CD4-positive, alpha-beta T cell treated with Interleukin-17A for 1 hour (primary cell): ENCODE measurements around the gene C16orf95.

Experiments used
- DNase-seq: peaks from one replicate; pipeline ENCODE4 v3.0.0-alpha.2; 2020

Gene C16orf95

DNA sequence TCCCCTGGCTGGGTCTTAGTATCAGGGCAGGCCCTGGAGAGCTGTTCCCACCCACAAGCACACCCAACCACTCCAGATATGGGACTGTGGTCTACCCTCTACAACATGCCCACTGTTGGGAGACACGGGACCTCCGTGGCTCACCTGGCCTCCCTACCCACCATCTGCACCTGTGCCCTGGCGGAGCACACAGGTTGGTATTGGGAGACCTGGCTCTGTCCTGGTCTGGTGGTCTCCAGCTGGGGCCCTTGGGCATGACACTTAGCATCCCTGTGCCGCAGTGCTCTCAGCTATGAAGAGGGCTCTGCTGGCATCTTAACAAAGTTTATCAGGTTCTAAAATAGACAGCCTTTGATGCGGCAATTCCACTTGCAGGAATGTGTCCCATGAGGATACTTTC, 5.8 kb downstream of the C16orf95 start:
- DNase-seq, result no peak

DNA sequence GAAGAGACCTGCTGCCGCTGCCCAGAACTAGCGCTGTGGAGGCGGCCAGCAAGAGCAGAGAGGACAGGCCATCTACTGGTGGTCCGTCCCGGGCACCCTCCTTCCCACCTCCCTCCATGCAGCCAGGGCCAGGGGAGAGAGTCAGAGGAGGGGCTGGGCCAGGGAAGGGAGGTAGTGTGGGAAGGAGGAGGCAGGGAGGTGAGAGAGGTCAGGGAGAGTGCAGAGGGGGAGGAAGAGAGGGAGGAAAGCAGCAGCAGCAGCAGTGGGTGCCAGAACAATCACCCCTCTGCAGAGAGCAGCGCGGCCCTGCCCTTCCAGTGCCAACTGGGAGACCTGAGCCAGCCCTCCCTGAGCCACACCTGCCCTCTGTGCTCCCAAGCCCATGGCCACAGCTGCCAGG, 6.6 kb downstream of the C16orf95 start:
- DNase-seq, result no peak

DNA sequence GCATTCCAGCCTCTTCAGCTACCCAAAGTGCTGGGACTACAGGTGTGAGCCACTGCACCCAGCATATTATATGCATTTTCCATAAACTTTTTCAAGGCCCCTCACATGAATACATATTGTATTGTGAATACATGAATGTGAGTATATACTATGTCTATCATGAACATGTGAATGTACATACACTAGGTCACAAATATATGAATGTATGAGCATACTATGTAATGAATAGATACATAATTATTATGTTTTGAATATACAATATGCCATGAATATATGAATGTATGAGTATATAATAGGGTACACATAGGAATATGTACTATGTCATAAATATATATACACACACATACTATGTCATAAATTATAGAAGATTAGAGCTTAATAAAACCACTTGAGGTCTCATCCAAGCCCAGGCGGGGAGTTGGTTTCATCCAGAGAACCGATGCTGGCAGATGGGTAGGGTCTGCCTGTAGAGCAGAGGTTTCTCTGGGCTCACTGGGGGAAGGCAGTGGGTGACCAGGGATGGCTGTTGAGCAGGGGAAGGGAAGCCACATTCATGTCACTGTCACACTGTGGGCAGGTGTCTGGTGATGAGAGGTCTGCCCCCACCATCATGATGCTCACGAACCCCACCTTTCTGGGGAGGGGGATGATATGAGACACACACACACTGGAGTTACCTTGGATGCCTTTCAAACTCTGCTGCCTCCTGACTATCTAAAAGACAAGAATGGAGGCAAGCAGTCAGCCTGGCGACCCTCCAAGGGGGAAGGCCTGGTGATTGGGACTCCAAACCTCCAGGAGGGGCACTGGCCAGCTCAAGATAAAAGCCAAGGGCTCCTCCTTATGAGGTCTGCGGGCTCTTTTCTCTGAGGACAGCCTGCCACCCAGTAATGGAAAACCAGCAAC, 7.3 kb downstream of the C16orf95 start:
- no peak for DNase-seq

DNA sequence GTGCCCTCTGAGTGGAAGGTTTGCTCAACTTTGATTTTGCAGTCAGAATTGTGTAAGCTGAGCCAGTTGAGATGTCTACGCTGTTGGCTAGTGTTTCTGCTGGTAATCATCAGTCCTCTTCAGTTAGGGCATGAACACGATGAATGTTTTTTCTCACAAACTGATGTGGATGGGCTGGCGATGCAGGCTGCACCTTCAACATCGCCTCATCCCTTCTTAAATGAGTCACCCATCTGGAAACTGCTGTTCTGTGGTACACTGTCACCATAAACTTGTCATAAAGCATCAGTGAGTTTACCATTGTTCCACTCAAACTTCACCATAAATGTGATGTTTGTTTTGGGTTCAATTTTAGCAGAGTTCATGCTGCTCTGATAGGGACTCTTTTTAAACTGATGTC, 8.4 kb downstream of the C16orf95 start:
- no peak for DNase-seq

DNA sequence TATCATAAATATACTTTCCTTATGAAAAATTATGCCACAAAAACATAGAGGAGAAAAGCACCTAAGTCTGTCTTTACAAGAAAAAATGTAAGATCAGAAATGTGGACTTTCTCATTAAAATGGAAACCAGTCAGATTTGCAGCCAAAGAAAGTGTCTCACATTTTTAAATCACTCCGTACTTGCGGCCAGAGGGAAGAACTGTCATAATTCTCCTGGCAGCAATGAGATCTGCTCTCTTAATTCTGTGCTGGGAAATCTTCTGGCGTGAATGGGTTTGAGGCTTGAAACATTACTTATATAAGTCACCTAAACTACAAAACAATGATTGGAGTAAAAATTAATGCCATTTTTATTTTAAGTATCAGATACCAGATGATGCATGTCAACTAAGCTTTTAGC, 10.7 kb downstream of the C16orf95 start:
- no peak for DNase-seq

DNA sequence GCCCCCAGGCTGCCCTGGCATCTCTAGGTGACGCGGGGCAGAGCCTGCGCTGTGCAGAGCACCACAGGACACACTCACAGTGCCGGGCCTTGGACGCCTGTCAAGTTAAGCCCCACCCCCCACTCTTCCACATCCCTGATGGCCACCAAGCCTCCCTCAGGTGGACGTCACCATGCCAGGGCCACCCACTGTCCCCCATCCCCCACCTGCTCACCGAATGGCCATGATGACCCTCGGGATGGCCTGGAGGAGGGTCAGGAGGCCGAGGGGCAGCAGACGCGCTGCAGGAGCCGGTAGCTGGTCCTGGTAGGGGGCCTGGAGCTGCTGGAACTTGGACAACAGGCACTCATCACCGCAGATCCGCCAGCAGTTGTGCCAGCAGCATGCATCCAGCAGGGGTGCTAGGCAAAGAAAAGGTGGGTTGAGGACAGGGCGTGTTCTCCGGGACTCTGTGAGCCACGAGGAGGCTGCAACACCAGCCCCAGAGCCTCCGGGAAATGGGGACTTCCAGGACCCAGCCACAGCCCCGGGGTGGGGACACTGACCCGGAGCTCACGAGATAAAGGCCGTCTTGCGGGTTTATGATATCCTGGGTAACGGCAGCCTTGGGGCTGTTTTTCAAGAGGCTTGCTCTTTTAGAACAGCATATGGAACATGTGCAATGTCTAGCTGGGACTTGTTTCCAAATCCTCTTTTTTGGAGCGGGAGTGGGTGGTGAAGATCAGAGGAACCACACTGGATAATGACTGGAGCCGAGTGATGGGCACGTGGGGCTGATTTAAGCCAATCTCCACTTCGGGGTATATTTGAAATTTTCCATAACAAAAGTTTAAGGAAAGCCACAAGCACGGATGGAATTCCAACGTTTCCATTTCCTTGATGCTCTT, 11.4 kb downstream of the C16orf95 start:
- no peak for DNase-seq

DNA sequence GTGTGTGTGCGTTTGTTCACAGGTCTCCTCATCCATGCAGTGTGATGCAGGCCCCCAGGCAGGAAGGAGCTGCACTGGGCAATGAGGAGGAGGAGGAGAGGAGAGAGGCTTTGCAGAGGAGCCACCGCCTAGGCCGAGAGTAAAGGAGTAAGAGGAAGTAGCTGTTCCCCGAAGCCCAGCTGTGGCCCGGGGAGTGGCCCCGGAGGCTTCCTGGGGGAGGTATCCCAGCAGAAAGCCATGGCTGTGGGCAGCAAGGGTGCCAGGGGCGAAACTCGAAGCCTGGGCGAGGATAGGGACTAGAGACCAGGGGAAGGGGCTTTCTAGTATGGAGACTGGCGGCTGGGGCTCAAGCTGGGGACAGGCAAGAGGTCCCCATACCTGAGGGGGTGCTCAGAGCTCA, 12.2 kb downstream of the C16orf95 start:
- DNase-seq, result no peak

DNA sequence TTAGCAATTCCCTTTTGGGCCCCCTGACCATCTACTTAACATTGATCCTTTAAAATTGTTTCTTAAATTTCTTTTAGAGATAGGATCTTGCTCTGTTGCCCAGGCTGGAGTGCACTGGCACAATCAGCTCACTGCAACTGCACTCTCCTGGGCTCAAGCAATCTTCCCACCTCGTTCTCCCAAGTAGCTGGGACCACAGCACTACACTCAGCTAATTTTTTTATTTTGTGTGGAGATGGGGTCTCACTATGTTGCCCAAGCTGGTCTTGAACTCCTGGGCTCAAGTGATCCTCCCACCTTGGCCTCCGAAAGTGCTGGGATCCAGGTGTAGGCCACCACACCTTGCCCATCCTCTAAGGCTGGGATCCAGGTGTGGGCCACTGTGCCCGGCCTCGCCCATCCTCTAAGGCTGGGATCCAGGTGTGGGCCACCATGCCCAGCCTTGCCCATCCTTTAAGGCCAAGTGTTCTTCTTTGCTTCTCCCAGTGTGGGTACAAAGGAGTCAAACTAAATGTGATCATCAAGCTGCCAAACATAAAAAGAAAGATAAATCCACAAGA, 13.2 kb downstream of the C16orf95 start:
- DNase-seq, result no peak

DNA sequence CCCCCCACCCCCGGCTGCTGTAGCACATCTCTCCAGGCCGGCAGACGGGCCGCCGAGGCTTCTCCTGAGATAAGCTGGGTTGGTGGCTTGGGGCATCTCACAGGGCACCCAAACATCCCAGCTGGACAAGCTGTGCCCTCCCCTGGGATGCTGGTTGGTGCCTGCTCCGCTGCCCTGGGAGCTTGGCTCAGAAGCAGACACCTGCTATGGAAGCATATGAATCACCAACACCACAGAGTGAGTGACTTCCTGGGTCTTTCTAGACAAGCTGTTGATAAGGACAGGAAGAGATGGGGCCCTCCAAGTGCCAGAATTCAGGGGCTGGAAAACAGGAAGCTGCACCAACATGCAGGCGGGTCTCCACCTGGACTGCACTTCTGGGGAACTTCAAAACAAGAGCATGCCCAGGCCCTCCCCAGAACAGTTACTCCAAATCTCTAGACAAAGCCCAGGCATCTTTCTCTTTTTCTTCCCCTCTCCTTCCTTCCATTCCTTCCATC, 13.7 kb downstream of the C16orf95 start:
- no peak for DNase-seq

DNA sequence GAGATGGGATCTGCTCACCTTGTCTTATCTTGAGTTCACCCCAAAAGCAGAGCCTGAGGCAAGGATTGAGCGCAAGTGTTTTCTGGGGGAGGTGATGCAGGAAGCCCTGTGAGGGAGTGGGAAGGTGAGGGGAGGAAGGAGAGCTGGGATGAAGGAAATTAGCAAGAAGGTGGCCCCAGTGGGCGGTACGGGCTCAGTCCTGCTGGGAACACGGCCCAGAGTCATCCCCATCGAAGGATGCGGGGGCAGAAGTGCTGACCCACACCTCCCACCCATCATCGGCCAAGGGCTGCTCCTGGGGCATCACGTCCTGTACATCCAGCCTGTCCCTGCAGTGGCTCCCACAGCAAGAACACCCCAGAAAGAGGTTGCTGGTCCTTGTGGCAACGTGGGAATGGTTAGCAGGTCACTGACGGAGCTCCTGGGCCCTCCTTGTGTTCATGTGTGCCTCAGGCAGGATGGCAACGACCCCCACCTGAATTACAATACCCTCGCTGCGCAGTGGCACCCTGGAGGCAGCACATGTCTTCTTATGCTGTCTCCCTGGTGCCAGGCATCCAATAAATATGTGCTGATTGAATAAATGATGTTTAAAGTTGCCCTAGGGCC, 18.2 kb downstream of the C16orf95 start:
- no peak for DNase-seq

DNA sequence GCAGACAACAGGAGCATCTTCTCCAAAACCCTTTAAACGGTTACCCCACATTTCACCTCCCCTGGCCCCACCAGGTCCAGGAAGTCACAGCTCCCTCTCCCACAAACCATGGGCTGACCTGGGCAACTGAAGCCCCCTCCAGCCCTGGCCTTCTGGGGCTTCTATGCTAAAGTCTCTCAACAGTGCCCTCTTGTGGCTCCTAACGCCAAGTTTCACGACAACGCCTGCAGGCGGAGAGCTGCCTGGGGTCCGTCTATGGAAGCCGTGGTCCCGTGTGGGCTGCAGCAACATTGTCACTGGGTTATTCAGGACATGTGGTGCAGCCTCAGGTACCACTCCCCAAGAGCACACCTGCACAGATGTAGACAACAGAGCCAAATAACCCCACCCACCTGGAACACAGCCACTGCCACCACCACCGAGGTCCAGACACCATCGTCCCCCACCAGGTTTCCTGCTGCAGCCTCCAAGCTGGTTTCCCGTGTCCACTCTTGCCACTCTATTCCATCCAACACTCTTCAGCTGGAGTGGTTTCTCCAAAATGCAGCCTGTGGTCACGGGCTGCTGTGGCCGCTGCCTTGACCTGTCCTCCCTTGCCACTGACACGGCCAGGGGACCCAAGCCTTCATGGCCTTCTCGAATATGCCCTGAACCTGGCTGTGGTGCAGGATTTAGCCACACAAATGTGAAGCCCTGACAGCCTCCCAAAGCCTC, 19.1 kb downstream of the C16orf95 start:
- peak; percentile 20 for DNase-seq

DNA sequence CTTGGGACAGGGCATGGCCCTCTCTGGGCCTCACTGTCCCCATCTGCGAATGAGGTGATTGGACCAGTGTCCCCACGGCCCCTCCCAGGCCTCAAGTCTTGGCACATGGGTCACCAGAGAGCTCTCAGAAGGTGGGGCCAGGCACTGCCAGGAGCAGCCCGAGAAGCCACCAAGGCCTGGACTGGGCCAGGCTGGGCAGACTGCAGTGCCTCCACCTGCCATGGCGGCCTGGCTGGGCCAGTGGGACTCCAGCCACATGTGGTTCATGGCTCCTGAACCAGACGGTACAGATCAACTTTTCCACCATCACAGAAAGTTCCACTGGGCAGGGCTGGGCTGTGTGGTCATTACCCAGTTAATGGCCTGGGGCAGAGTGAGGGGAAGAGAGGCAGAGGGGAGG, 19.8 kb downstream of the C16orf95 start:
- DNase-seq, result no peak

DNA sequence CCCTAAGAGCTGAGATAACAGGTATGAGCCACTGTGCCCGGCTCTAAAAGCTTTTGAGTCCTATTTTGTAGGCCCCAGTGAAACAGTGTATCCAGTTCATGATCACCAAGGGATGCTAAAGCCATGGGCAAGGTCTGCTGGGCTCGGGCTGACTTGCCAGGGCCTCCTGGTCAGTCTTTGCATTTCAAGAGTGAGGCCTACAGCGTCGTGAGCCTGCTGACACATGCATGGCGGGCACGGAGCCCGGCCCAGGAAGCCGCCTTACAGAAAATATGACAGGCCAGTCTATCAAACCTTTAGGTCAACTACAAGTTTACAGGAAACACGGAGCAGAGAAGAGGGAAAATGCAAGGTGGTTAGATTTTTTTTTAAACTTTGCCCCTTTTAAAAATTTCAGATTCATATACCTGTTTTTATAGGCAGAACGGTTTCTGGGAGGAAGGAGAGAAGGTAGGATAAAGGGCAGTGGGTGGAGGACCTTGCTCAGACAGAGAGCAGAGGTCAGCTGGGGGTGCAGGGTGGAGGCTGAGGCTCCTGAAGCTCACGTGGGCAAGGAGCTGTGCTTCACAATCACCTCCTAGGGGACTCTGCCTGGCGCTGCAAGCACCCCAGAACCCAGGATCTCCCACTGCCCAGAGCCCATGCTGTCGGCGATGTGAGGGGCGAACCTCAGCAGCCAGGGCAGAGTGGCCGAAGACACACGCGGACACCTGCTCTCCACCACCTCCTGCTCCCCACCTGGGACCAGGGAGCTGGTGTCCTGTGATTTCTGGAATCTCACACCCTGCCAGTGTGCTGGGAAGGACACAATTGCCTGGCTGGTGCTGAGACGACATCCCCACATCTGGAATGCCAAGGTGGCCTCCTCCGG, 21.3 kb downstream of the C16orf95 start:
- no peak for DNase-seq

DNA sequence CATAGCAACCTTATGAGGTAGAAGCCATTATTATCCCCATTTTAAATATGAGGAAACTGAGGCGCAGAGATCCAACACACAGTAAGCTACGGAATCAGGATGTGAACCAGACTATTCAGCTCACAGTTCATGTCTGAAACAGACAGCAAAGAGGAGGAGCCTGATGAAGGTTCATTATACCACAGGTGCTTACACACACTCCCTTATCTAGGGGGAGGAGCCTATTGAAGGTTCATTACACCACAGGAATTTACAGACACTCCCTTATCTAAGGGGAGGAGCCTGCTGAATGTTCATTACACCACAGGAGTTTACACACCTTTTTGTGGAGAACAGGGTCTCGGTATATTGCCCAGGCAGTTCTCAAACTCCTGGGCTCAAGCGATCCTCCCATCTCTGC, 21.9 kb downstream of the C16orf95 start:
- DNase-seq, result peak; percentile 20

DNA sequence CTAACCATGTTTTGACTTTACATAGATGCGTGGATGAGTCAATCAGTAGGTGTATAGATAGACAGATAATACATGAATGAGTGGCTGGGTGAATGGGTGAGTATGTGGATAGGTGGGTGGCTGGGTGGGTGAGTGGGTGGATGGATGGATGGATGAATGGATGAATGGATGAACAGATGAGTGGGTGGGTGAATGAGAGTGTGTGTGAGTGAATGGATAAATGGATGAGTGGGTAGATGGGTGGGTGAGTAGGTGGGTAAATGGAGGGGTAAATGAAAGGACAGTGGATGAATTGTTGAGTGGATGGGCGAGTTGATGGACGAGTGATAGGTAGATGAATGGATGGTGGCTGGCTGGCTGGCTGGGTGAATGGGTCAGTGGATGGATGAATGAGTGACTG, 23.2 kb downstream of the C16orf95 start:
- DNase-seq, result no peak

DNA sequence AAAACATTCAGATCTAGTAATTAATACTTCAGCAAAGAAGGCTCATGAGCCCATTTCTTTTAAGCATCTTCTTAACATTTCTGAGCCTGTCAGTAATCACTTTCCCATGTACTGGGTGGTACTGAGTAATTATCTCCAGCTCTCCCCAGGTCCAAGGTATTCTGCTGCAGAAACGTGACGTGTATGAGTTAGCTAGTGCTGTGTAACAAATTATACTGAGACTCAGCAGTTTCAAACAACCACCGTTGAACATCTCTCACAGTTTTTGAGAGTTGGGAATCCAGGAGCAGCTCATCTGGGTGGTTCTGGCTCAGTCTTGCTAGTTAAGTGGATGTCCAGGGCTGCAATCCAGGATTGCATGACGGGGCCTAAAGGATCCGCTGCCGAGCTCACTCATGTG, 25.2 kb downstream of the C16orf95 start:
- no peak for DNase-seq

DNA sequence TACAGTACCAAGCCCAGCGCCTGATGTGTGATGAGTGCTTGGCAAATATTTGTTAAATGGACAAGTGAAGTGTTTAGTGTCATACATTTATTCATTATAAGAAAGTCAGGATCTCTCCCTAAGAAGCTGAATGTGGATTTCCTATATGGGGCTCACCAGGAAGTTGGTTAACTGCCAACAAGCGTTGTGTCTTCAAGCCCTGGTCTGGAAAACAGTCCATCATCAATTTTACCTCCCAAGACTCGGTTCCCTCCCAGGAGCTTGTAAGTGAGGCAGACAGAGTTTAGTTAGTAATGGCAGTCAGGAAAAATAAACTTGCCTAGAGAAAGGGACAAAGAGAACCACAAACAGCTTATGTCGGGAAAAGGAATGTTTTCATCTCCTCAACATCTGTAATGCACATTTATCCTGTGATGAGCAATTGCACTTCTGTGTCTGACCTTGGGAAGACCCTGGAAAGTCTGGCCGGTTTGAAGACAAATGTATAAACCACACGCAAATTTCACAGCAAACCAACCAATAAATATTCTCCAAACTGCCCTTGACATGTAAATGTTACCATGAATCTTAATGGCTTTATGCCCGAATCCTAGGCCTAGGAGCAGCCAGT, 28.3 kb downstream of the C16orf95 start:
- DNase-seq, result no peak

DNA sequence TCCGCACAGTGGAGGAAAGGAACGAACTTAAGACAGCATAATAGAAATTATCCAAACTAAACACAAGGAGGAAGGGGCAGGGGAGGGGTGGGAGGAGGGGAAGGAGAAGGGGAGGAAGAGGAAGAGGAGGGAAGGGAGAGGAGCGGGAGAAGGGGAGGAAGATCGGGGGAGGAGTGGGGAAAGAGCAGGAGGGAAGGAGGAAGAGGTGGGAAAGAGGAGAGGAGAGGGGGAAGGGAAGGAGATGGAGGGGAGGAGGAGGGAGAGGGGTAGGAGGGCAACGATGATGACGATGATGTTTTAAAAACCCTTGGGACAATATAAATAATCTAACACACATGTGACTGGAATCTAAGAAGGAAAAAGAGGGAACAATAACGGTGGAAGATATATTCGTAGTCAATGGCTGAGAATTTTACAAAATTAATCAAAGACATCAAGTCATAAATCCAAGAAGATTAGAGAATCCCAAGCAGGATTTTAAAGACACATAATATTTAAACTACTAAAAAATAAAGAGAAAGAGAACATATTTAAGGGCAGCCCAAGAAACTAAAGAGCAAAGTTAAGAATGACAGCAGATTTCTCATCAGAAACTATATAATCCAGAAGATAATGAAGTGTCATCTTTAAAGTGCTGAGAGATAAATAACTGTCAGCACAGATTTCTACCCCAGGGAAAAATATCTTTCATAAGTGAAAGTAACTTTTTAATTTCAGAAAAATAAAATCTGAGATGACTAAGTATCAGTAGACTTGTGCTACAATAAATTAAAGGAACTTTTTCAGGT, 30.2 kb downstream of the C16orf95 start:
- no peak for DNase-seq

DNA sequence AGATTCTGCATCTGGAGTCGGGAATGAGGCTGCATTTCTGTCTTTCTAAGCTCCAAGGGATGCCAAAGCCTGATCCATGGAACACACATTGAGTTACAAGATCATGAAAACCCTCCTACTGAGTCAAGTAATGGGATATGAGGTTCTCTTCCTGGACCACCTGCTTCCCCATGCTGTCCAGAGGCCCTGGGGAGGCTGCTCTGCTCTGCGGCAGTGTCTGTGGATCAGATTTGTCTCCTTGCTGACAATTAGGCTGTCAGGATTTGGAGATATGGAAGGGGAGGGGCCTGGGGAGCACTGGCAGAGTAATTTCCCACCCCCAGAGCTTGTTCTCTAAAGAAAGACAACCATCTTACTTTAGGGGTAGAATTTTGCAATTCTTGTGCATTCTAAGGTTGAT, 33.0 kb downstream of the C16orf95 start:
- DNase-seq, result no peak

DNA sequence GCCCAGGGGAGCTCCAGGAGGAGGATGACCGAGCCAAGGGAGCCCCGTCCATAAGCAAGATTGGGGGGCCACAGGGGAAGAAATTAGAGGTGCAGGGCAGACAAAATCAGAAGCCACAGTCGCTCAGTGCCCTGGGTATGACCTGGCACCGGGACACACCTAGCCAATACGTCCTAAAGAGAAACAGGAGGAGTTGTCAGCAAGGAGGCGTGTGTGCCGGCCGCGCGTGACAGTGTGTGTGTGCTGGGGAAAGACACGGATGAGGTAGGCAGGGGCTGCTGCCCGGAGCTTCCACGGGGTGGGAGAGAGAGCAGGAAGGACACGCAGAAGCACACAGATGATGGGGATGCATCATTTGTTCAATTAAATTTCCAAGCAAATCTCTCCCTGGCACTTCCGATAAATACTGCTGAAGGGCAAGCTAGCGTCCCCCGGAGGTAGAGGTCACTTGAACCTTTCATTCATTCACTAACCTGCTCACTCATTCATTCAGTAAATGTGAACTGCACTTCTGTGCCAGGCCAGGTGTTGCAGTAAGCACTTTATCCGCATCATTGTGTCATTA, 38.0 kb downstream of the C16orf95 start:
- no peak for DNase-seq
